ENCODE results near the gene ATP9B.

ATP9B gene

DNA sequence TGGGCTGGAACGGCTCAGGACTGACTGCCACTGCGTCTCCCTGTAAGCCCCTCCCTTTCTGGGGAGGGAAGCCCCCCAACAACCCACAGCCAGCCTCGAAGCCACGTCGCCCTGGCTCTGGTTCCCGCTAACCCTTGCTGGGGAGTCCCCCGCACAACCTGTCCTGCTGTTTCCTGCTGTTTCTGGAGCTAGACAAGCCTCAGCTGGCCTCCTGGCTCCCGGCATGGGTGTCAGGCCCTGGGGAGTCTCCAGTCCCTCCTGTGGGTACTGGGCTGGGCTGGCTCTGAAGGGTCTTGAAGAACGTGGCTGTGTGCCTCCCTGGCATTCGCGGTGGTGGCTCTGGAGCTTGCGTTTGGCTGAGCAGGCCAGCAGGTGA, 347.5 kb downstream of the ATP9B start:
- DNase-seq, result no peak

DNA sequence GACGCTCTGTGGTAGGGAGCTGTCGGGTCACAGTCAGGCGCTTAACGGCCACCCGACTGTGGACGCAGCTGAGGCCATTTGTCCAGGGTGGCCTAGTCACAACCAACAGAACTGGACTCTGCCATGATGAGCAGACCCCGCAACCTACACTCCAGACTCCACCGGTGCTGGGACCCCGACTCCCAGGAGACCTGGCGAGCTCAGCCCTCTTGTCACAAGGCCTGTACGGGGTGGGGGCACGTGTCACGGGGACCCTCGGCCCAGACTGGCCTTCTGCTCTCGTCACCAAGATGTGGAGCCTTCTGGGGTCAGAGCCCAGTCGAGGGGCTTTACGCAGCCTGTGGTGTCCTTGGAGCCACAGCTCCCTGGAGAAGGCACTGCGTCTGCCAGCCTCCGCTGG, 349.0 kb downstream of the ATP9B start:
- no peak for DNase-seq

DNA sequence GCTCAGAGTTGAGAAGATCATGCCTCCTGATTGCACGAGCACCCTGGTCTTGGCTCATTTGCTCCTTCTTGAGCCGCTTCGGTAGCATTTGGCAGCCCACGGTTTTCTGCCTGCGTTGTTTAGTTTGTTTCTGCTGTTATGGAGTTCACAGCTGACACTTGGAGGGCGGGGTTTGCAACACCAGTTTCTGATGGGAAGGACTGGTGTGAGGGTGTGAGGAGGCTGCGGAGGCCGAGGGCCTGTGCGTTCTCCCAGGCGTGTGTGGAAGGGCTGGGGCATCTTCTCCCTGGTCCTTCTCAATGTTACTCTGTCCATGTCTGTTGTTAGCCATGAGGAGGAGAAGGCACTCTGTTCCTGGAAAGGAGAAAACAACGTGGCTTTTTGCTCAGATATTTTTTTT, 349.4 kb downstream of the ATP9B start:
- DNase-seq, result no peak

DNA sequence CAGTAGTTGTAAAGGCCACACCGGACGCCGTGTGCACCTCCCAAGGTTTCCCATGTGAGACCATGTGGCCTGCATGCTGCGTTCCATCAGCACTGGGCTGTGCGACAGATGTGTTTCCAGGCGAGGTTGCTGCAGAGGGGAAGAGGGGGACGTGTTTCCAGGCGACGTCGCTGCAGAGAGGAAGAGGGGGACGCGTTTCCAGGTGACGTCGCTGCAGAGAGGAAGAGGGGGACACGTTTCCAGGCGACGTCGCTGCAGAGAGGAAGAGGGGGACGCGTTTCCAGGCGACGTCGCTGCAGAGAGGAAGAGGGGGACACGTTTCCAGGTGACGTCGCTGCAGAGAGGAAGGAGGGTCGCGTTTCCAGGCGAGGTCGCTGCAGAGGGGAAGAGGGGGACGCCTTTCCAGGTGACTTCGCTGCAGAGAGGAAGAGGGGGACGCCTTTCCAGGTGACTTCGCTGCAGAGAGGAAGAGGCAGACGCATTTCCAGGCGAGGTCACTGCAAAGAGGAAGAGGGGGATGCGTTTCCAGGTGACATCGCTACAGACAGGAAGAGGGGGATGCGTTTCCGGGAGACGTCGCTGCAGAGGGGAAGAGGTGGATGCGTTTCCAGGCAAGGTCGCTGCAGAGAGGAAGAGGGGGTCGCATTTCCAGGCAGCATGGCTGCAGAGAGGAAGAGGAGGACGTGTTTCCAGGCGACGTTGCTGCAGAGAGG, 351.0 kb downstream of the ATP9B start:
- DNase-seq, result no peak

DNA sequence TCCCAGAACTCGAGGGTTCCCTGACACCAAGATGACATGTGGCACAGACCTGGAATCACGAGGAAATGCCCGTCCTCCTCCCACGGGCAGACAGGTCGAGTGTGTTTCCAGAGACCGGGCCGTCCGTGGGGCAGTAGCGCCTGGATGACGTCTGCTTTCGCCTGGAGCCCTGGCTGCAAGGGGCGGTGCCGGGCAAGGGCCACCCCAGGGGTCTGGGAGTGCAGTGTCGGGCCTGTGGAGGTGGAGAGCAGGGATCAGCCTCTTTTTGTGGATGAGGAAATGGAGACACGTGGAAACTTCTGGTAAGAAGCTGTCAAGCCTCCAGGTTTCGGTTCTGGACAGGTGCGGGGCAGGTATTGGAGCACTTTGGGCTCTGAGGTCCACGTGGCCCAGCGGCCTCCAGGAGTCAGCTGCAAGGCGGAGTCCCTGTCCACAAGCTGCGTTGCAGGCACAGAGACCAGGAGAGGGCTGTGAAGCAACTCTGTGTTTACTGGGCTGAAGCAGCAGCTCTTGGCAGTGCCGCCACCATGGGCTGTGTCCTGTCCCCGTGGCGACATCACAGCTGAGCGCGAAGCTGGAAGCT, 352.2 kb downstream of the ATP9B start:
- no peak for DNase-seq

DNA sequence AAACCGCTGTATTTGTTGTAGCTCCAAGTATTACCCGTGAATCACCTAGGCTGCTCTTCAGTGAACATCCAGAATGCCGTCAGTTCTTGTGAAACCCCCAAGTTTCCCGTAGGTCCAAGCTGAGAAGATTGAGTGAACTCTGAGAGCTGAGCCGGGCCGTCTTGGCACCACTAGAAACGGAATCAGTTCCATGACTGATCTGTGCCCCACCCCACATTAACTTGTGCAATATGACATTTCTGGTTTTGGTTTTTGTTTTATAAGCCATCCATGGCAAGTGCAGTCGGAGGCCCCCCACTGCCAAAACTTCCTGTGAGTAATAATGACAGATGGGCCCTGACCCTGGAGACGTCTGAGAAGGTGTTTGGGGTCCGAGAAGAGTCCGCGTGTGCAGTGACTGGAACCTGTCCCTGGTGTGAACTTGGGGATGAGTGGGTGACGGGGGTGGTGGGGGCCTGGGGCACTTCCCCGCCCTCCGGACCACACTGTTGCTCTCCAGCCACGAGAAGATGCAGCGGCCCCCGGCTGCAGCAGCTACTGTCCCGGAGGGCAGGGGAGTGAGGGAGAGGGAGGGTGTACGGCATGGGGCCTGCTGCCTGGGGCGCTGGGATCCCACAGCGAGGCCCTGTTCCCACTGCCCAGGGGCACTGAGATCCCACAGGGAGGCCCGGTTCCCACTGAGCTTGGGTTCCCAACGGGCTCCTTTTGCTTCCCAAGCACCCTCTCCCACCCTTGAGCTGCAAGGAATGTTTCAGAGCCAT, 353.0 kb downstream of the ATP9B start:
- no peak for DNase-seq

DNA sequence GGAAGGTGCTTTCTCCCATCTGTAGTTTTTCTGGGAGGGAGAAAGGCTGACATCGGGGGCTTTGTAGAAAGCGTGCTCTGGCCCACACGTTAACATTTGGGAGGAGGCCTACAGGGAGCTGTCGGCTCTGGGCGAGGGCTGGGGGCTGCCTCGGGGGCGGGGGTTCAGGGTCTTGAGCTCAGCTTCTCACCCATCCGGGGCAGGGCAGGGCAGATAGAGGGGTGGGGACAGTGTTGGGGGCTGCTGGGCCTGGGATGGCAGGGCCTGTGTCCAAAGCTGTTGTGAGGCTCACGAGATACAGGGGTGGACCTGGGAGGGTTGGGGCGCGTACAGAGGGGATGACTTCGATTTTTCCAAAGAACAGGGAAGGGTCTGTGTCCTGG, 353.6 kb downstream of the ATP9B start:
- no peak for DNase-seq

DNA sequence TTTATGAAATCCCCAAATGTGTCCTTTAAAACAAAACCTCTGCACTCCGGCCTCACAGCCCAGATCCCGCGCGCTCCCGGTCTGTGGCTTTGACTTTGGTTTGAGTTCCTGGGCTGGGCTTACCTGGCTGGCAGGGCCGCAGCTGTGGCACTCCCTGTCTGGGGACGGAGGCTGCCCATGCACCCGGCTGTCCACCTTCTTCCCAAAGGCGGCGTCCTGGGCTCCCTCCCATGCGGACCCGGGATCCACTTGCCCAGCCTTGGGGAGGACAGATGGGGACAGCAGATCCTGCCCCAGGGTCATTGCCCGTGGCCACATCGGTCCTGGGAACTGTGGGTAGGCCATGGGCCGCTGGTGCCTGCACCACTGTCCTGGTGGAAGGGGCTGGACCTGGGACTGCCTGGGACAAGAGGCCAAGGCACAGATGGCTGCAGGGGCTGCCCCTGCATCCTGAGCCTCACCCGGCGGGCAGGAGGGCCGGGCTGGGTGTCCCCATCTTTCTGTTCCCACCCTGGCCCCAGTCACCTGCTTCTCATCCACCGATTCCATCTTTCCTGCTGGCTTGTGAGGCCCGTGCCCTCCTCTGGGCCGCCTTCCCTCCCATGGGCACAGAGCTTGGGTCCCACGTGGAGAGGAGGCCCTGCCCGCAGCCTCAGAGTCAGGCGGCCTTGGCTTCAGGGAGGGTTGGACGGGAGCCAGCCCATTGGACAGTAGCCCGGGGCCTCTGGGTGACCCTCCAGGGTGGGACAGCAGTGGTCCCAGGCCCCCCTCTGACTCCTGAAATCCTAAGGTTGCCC, 354.2 kb downstream of the ATP9B start:
- DNase-seq, result no peak

DNA sequence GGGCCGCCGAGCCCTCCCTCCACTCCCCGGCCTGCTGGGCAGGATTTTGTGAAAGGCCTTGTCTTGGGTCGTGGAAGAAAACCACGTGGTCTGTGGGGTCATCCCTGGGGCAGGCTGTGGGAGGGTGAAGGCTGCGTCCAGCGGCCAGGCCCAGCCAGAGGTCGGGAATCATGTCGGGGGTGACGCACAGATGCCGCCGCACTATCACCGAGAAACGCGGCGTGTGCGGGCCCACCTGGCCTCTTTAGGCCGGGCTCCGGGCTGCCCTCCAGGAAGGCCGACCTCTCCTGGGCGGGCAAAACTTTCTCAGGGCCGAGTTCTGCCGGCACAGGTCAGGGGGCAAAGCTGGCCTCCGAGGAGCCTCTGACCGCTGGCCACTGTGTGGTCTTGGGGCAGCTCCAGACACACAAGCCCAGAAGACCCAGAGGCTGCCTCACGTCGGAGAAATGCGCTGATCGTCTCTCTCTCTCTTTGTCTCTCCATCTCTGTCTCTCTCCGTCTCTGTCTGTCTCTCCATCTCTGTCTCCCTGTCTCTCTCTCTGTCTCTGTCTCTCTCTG, 354.9 kb downstream of the ATP9B start:
- DNase-seq, result no peak

DNA sequence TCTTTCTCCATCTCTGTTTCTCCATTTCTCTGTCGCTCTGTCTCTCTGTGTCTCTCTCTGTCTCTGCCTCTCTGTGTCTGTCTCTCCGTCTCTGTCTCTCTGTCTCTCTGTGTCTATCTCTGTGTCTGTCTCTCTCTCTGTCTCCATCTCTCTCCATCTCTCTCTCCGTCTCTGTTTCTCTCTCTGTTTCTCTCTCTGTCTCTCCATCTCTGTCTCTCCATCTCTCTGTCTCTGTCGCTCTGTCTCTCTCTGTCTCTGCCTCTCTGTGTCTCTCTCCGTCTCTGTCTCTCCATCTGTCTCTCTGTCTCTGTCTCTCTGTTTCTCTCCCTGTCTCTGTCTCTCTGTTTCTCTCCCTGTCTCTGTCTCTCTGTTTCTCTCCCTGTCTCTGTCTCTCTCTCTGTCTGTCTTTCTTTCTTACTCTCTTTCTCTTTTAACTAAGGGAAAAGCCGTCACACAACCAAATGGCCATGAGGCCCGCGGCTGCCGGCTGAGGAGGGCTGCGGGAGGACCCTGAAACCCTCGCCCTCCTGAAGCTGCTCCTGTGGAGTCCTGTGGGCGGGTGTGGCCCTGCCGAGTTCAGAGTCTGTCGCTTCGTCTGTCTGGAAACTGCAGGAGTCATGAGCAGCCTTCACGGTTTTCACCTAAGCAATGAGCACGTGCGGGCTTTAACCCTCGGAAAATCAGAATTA, 355.8 kb downstream of the ATP9B start:
- DNase-seq, result no peak

DNA sequence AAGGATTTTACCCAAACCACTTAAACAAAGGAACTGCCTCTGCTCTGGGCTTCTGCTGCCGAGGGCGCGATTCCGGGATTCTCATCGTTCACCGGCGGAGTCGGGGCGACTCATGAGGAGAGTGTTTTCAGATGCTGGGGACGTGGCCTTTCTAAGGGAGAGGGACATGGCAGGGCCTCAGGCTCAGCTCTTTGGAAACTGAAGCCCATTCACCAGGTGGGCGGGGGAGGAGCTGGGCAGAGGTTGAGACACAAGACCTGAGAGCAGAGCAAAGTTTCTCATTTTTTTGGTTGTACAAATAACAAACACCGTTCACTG, 356.3 kb downstream of the ATP9B start:
- DNase-seq, result no peak

DNA sequence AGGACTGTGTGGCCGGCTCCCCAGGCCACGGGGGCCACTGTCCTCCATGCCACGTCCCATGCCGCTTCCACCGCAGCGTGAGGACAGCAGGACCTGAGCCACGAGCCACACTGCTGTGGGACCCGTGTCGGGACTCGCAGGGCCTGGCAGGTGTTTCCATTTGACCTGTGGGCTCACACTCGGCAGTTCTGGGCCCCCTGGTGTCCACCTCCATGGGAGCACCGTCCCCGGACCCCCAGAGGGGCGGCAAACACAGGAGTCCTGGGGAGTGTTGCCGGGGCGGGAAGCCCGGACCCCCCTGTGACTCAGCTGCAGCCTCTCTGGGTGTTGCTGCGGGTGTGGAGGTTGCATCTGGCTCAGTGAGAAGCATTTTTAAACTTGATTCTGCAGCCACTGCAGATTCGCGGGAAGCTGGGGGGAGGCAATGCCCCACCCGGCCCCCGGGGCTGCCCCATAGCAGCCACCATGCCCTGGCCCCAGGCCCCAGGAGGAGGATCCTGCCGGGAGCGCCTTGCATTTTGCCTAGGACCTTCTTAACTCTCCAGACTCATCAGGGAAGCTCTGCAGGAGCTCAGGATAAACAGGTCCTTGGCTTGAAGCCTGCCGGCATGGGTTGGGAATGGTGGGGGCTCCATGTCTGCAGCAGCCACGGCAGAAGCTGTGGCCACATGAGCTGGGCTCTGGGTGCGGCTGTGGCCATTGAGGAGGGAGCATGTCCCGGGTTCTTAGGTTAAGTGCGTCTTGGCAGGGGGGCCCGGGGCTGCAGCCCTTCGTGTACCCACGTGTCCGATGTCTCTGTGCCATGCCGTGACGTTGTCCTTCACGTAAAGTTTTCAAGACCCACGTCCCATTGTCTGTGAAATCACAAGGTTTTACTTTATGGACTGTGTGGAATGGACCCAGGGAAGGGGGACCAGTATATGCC, 357.4 kb downstream of the ATP9B start:
- DNase-seq, result no peak

DNA sequence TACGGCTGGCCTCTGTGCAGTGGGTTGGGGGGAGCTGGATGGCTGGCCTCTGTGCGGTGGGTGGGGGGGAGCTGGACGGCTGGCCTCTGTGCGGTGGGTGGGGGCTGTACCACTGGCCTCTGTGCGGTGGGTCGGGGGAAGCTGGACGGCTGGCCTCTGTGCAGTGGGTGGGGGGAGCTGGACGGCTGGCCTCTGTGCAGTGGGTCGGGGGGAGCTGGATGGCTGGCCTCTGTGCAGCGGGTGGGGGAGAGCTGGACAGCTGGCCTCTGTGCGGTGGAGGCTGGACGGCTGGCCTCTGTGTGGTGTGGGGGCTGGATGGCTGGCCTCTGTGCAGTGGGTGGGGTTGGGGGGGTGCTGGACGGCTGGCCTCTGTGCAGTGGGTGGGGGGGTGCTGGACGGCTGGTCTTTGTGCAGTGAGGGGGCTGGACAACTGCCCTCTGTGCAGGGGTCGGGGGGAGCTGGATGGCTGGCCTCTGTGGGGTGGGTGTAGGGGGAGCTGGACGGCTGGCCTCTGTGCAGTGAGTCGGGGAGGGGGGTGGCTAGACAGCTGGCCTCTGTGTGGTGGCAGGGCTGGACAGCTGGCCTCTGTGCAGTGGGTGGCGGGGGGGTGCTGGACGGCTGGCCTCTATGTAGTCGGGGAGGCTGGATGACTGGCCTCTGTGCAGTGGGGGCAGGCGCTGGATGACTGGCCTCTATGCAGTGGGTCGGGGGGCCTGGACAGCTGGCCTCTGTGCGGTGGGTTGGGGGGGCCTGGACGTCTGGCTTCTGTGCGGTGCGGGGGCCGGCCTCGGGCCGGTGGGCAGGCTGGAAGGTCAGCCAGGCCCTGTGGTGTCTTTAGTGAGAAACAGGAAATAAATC, 358.4 kb downstream of the ATP9B start:
- DNase-seq, result no peak
